Measurements from ENCODE around the gene YWHAG. TPM values are rescaled to one million over a fixed set of nuclear protein-coding genes. Genes with fewer than 3 reads are reported as not detected.
"Not testable (repeated sequence)": the region's sequence is repeated elsewhere in the genome, so short reads cannot be mapped to it uniquely, and the experiment has no call there.

The YWHAG gene
- total RNA-seq, 2 experiments from 2014 or later = 127 TPM

GRCh38 chr7:76371396-76371795 lies 12.6 kb upstream of the YWHAG start:
- Mint-ChIP-seq H3K9me3 (no peaks in the 10 kb centered on the region), H3K4me1 (ENCODE audit: low read depth) (no peaks in the 10 kb centered on the region), H3K27ac (no peak overlapping the region), H3K4me3 (no peak overlapping the region), H3K36me3 (no peaks in the 10 kb centered on the region), H3K27me3 (peaks cover 6% of the 10 kb centered on the region)
- POLR2A ChIA-PET = no interaction called here
- CTCF ChIA-PET = no interaction called here
- DNase-seq = no peak
- intact Hi-C loops (cut with micrococcal nuclease) = no loop called here

GRCh38 chr7:76369018-76369417 lies 10.2 kb upstream of the YWHAG start:
- H3K27ac Mint-ChIP-seq = no peak overlapping the region
- H3K4me1 Mint-ChIP-seq (ENCODE audit: low read depth) = peaks cover 8% of the 10 kb centered on the region
- no peaks in the 10 kb centered on the region for H3K36me3 Mint-ChIP-seq
- H3K9me3 Mint-ChIP-seq = no peaks in the 10 kb centered on the region
- POLR2A ChIA-PET = interaction anchor here (1.6 kb wide), 1 partner anchor 9 kb away, joined by 6 read pairs; the partner anchor contains the start of gene YWHAG
- CTCF ChIA-PET = interaction anchor here (1.7 kb wide), 1 partner anchor 9 kb away, joined by 5 read pairs; no protein-coding TSS in a partner anchor
- intact Hi-C loops (cut with micrococcal nuclease) = no loop called here
- peaks cover 6% of the 10 kb centered on the region for H3K27me3 Mint-ChIP-seq
- no peak overlapping the region for H3K4me3 Mint-ChIP-seq
- no peak for DNase-seq

GRCh38 chr7:76368190-76368589 lies 9.4 kb upstream of the YWHAG start:
- Mint-ChIP-seq H3K9me3 (no peaks in the 10 kb centered on the region), H3K27me3 (peaks cover 6% of the 10 kb centered on the region), H3K4me1 (ENCODE audit: low read depth) (peaks cover 11% of the 10 kb centered on the region), H3K4me3 (no peak overlapping the region), H3K27ac (no peak overlapping the region), H3K36me3 (no peaks in the 10 kb centered on the region)
- no peak for DNase-seq
- ChIA-PET CTCF (interaction anchor here (0.7 to 1.7 kb wide), 2 partner anchors 8 to 9 kb away, joined by 3 to 5 read pairs; partner anchors contain the start of gene YWHAG), POLR2A (no interaction called here)
- intact Hi-C loops (cut with micrococcal nuclease) = no loop called here

GRCh38 chr7:76364198-76364584 lies 5.4 kb upstream of the YWHAG start:
- ChIA-PET CTCF (interaction anchor here (0.6 to 1.4 kb wide), 2 partner anchors 29 to 56 kb away, joined by 3 to 4 read pairs; no protein-coding TSS in a partner anchor), POLR2A (interaction anchor here (0.8 to 1.1 kb wide), 2 partner anchors 13 to 29 kb away, joined by 3 read pairs; no protein-coding TSS in a partner anchor)
- Mint-ChIP-seq H3K4me1 (ENCODE audit: low read depth) (peaks cover 18% of the 10 kb centered on the region), H3K27ac (peak overlapping the region; percentile 81), H3K36me3 (no peaks in the 10 kb centered on the region), H3K9me3 (no peaks in the 10 kb centered on the region), H3K4me3 (peak overlapping the region; percentile 55), H3K27me3 (peaks cover 2% of the 10 kb centered on the region)
- intact Hi-C loops (cut with micrococcal nuclease) = no loop called here
- DNase-seq = peak; percentile 25

GRCh38 chr7:76363754-76364153 lies 5.0 kb upstream of the YWHAG start:
- H3K4me1 Mint-ChIP-seq (ENCODE audit: low read depth) = peaks cover 18% of the 10 kb centered on the region
- H3K9me3 Mint-ChIP-seq; H3K27ac Mint-ChIP-seq; intact Hi-C loops (cut with micrococcal nuclease); H3K4me3 Mint-ChIP-seq; DNase-seq; H3K27me3 Mint-ChIP-seq; H3K36me3 Mint-ChIP-seq: not testable (repeated sequence)
- ChIA-PET POLR2A (interaction anchor here (0.8 kb wide), 1 partner anchor 29 kb away, joined by 3 read pairs; no protein-coding TSS in a partner anchor), CTCF (interaction anchor here (1.4 kb wide), 1 partner anchor 29 kb away, joined by 4 read pairs; no protein-coding TSS in a partner anchor)

- Mint-ChIP-seq H3K4me1 (ENCODE audit: low read depth) (peaks cover 42% of the 10 kb centered on the region), H3K27me3 (no peaks in the 10 kb centered on the region), H3K27ac (peak overlapping the region; percentile 95), H3K9me3 (no peaks in the 10 kb centered on the region), H3K4me3 (peak overlapping the region; percentile 88), H3K36me3 (peaks cover 25% of the 10 kb centered on the region)
- ChIA-PET POLR2A (interaction anchor here (1.6 to 3.8 kb wide), 3 partner anchors 9 to 42 kb away, joined by 3 to 44 read pairs (median 6); no protein-coding TSS in a partner anchor), CTCF (interaction anchor here (0.8 to 2.1 kb wide), 6 partner anchors 9 to 194 kb away, joined by 3 to 11 read pairs (median 4); no protein-coding TSS in a partner anchor)
- no peak for DNase-seq
- intact Hi-C loops (cut with micrococcal nuclease) = loop anchor here (1.0 kb wide), 6 partner anchors 17 to 312 kb away; partner anchors contain the start of gene MDH2
These were observed 1.3 kb upstream of the YWHAG start for GRCh38 chr7:76359978-76360638.

- Mint-ChIP-seq H3K36me3 (peaks cover 31% of the 10 kb centered on the region), H3K27ac (peak overlapping the region; percentile 95), H3K9me3 (no peaks in the 10 kb centered on the region), H3K4me1 (ENCODE audit: low read depth) (peaks cover 44% of the 10 kb centered on the region), H3K4me3 (peak overlapping the region; percentile 88), H3K27me3 (no peaks in the 10 kb centered on the region)
- ChIA-PET POLR2A (interaction anchor here (0.7 to 3.8 kb wide), 6 partner anchors 10 to 56 kb away, joined by 3 to 44 read pairs (median 4); no protein-coding TSS in a partner anchor), CTCF (interaction anchor here (0.6 to 2.1 kb wide), 9 partner anchors 9 to 193 kb away, joined by 3 to 11 read pairs (median 4); no protein-coding TSS in a partner anchor)
- intact Hi-C loops (cut with micrococcal nuclease) = loop anchor here (1.0 kb wide), 6 partner anchors 16 to 311 kb away; partner anchors contain the start of gene MDH2
- DNase-seq = peak; percentile 99
These were observed 553 bp upstream of the YWHAG start for GRCh38 chr7:76359111-76359977.

- H3K4me3 Mint-ChIP-seq = peak overlapping the region; percentile 88
- intact Hi-C loops (cut with micrococcal nuclease) = no loop called here
These were observed 745 bp downstream of the YWHAG start for GRCh38 chr7:76358011-76358480.

GRCh38 chr7:76357475-76358010 lies 1.2 kb downstream of the YWHAG start:
- Mint-ChIP-seq H3K27me3 (no peaks in the 10 kb centered on the region), H3K27ac (peak overlapping the region; percentile 97), H3K36me3 (peaks cover 32% of the 10 kb centered on the region), H3K4me1 (ENCODE audit: low read depth) (peaks cover 46% of the 10 kb centered on the region), H3K4me3 (peak overlapping the region; percentile 88), H3K9me3 (no peaks in the 10 kb centered on the region)
- DNase-seq = no peak
- CTCF ChIA-PET = interaction anchor here (0.7 to 1.0 kb wide), 2 partner anchors 16 to 40 kb away, joined by 3 read pairs; no protein-coding TSS in a partner anchor
- POLR2A ChIA-PET = interaction anchor here (2.0 to 3.8 kb wide), 2 partner anchors 14 to 39 kb away, joined by 14 to 44 read pairs; no protein-coding TSS in a partner anchor
- intact Hi-C loops (cut with micrococcal nuclease) = no loop called here

More at GRCh38 chr7:76358011-76358480, 745 bp downstream of the YWHAG start:
- POLR2A ChIA-PET = interaction anchor here (2.0 to 3.8 kb wide), 2 partner anchors 15 to 40 kb away, joined by 14 to 44 read pairs; no protein-coding TSS in a partner anchor
- peaks cover 32% of the 10 kb centered on the region for H3K36me3 Mint-ChIP-seq
- CTCF ChIA-PET = interaction anchor here (0.7 to 1.0 kb wide), 3 partner anchors 16 to 40 kb away, joined by 3 read pairs; no protein-coding TSS in a partner anchor
- peak overlapping the region; percentile 97 for H3K27ac Mint-ChIP-seq
- H3K4me1 Mint-ChIP-seq (ENCODE audit: low read depth) = peaks cover 42% of the 10 kb centered on the region
- DNase-seq = peak; percentile 65
- H3K9me3 Mint-ChIP-seq = no peaks in the 10 kb centered on the region
- no peaks in the 10 kb centered on the region for H3K27me3 Mint-ChIP-seq

GRCh38 chr7:76356823-76357222 lies 2.0 kb downstream of the YWHAG start:
- Mint-ChIP-seq H3K4me1 (ENCODE audit: low read depth) (peaks cover 52% of the 10 kb centered on the region), H3K27me3 (no peaks in the 10 kb centered on the region), H3K4me3 (peak overlapping the region; percentile 88), H3K36me3 (peaks cover 33% of the 10 kb centered on the region), H3K9me3 (no peaks in the 10 kb centered on the region), H3K27ac (peak overlapping the region; percentile 56)
- no peak for DNase-seq
- ChIA-PET POLR2A (interaction anchor here (0.6 kb wide), 1 partner anchor 39 kb away, joined by 3 read pairs; no protein-coding TSS in a partner anchor), CTCF (no interaction called here)
- intact Hi-C loops (cut with micrococcal nuclease) = no loop called here

GRCh38 chr7:76356115-76356514 lies 2.7 kb downstream of the YWHAG start:
- H3K36me3 Mint-ChIP-seq = peaks cover 38% of the 10 kb centered on the region
- CTCF ChIA-PET = interaction anchor here (0.7 to 1.2 kb wide), 2 partner anchors 42 to 328 kb away, joined by 3 read pairs; no protein-coding TSS in a partner anchor
- intact Hi-C loops (cut with micrococcal nuclease) = no loop called here

More at GRCh38 chr7:76356115-76356514, 2.7 kb downstream of the YWHAG start:
- peaks cover 59% of the 10 kb centered on the region for H3K4me1 Mint-ChIP-seq (ENCODE audit: low read depth)
- H3K9me3 Mint-ChIP-seq = no peaks in the 10 kb centered on the region
- H3K27ac Mint-ChIP-seq = no peak overlapping the region
- H3K27me3 Mint-ChIP-seq = no peaks in the 10 kb centered on the region
- H3K4me3 Mint-ChIP-seq = no peak overlapping the region
- DNase-seq = no peak
- POLR2A ChIA-PET = interaction anchor here (0.6 kb wide), 1 partner anchor 38 kb away, joined by 3 read pairs; no protein-coding TSS in a partner anchor
